HG03097 (cell line): ENCODE results near the gene SDK1.
A peak's percentile ranks its signal among the peaks of the same experiment; 100 is the strongest.

Source experiments
- ATAC-seq: cut with Tn5 transposase; IDR thresholded peaks from one replicate; pipeline ENCODE4 v1.9.1; 2021; ENCODE audit not compliant: unreplicated experiment, low FRiP score

The SDK1 gene

GRCh38 chr7:3285652-3286051 lies 15.4 kb upstream of the SDK1 start:
- no peak for ATAC-seq

- ATAC-seq, result no peak
Measured at GRCh38 chr7:3289996-3290395, 11.1 kb upstream of the SDK1 start.

- no peak for ATAC-seq
Measured at GRCh38 chr7:3292694-3293093, 8.4 kb upstream of the SDK1 start.

GRCh38 chr7:3294432-3295100 lies 6.5 kb upstream of the SDK1 start:
- ATAC-seq, result no peak

- no peak for ATAC-seq
Measured at GRCh38 chr7:3297105-3297819, 3.8 kb upstream of the SDK1 start.

- no peak for ATAC-seq
Measured at GRCh38 chr7:3300221-3300650, 816 bp upstream of the SDK1 start.

GRCh38 chr7:3301449-3301731 lies 338 bp downstream of the SDK1 start:
- ATAC-seq, result peak; percentile 6

- ATAC-seq, result no peak
Measured at GRCh38 chr7:3301831-3302618, 973 bp downstream of the SDK1 start.

- ATAC-seq, result no peak
Measured at GRCh38 chr7:3302681-3303320, 1.7 kb downstream of the SDK1 start.

- ATAC-seq, result no peak
Measured at GRCh38 chr7:3304131-3304530, 3.1 kb downstream of the SDK1 start.

- no peak for ATAC-seq
Measured at GRCh38 chr7:3307435-3307834, 6.4 kb downstream of the SDK1 start.

- no peak for ATAC-seq
Measured at GRCh38 chr7:3309140-3309539, 8.1 kb downstream of the SDK1 start.

- ATAC-seq, result no peak
Measured at GRCh38 chr7:3309956-3310355, 8.9 kb downstream of the SDK1 start.

- no peak for ATAC-seq
Measured at GRCh38 chr7:3310884-3311283, 9.8 kb downstream of the SDK1 start.

- ATAC-seq, result no peak
Measured at GRCh38 chr7:3312583-3312982, 11.5 kb downstream of the SDK1 start.

- ATAC-seq, result no peak
Measured at GRCh38 chr7:3318874-3319273, 17.8 kb downstream of the SDK1 start.

GRCh38 chr7:3321206-3321605 lies 20.2 kb downstream of the SDK1 start:
- ATAC-seq, result no peak

GRCh38 chr7:3321745-3322144 lies 20.7 kb downstream of the SDK1 start:
- no peak for ATAC-seq

- no peak for ATAC-seq
Measured at GRCh38 chr7:3326246-3326645, 25.2 kb downstream of the SDK1 start.

GRCh38 chr7:3327099-3327498 lies 26.0 kb downstream of the SDK1 start:
- no peak for ATAC-seq

- no peak for ATAC-seq
Measured at GRCh38 chr7:3327655-3328054, 26.6 kb downstream of the SDK1 start.
